PC-3 (cell line): Measurements from ENCODE around the gene RAD51D. TPM values are rescaled to one million over a fixed set of nuclear protein-coding genes. Genes with fewer than 3 reads are reported as not detected.

ENCODE experiments used
- ATAC-seq: fragments of 200-7000 bp; cut with Tn5 transposase; 2 replicates; pipeline ENCODE4 v1.9.1; 2020; ENCODE audit warnings: mild to moderate bottlenecking, moderate library complexity
- BruUV-seq: library from RNA; stranded (reverse); fragments of 400-500 nt; replicated peaks from 2 replicates; lab custom pipeline; 2021; lab: Mats Ljungman, UMichigan
- CTCF ChIA-PET: fragments of 300-600 bp; sonication (Branson Sonifier 250); formaldehyde crosslinking; loops from one replicate; lab custom pipeline; 2022; ENCODE audit warnings: antibody characterized with exemption; lab: Charles Lee
- POLR2A ChIA-PET: fragments of 300-600 bp; sonication (Branson Sonifier 250); formaldehyde crosslinking; loops from one replicate; lab custom pipeline; 2022; ENCODE audit warnings: antibody characterized with exemption; ENCODE audit not compliant: unreplicated experiment; lab: Charles Lee
- DNase-seq: peaks from one replicate; pipeline ENCODE4 v3.0.0-alpha.2; 2015
- H2AFZ ChIP-seq: fragments of 300-600 bp; sonication (generic); 2 replicates; pipeline ENCODE4 v1.6.0; 2016; ENCODE audit warnings: antibody characterized with exemption, low read length
- H3F3A ChIP-seq: fragments of 300-600 bp; sonication (generic); one replicate; pipeline ENCODE4 v1.6.0; 2017; ENCODE audit warnings: antibody characterized with exemption, low read length, control low read depth, mild to moderate bottlenecking; ENCODE audit not compliant: unreplicated experiment
- H3K27ac ChIP-seq: fragments of 300-600 bp; sonication (generic); 2 replicates; pipeline ENCODE4 v1.5.1; 2016; ENCODE audit warnings: mild to moderate bottlenecking, low read length
- H3K27me3 ChIP-seq: fragments of 300-600 bp; sonication (generic); 2 replicates; pipeline ENCODE4 v1.6.1; 2016; ENCODE audit warnings: low read length, mixed read lengths
- H3K36me3 ChIP-seq: fragments of 300-600 bp; sonication (generic); 2 replicates; pipeline ENCODE4 v1.6.1; 2016; ENCODE audit warnings: low read depth, mixed run types, low read length, mixed read lengths
- H3K4me1 ChIP-seq: fragments of 300-600 bp; sonication (generic); 2 replicates; pipeline ENCODE4 v1.5.1; 2016; ENCODE audit warnings: low read length; ENCODE audit not compliant: insufficient read depth
- H3K4me2 ChIP-seq: fragments of 300-600 bp; sonication (generic); 2 replicates; pipeline ENCODE4 v1.6.0; 2016; ENCODE audit warnings: low read length
- H3K4me3 ChIP-seq: fragments of 300-600 bp; sonication (generic); 2 replicates; pipeline ENCODE4 v1.5.1; 2016; ENCODE audit warnings: mild to moderate bottlenecking, low read length, mixed read lengths
- H3K79me2 ChIP-seq: fragments of 300-600 bp; sonication (generic); 2 replicates; pipeline ENCODE4 v1.6.1; 2017; ENCODE audit warnings: low read length, mixed read lengths
- H3K9ac ChIP-seq: fragments of 300-600 bp; sonication (generic); 2 replicates; pipeline ENCODE4 v1.6.0; 2016; ENCODE audit warnings: mild to moderate bottlenecking, low read length
- H3K9me2 ChIP-seq: fragments of 300-600 bp; sonication (generic); replicated peaks from 2 replicates; pipeline ENCODE4 v1.6.1; 2016; ENCODE audit warnings: mixed run types, low read length, mixed read lengths
- H3K9me3 ChIP-seq: fragments of 300-600 bp; sonication (generic); 2 replicates; pipeline ENCODE4 v1.6.1; 2016; ENCODE audit warnings: low read length, mixed read lengths
- H4K20me1 ChIP-seq: fragments of 300-600 bp; sonication (generic); 2 replicates; pipeline ENCODE4 v1.6.1; 2016; ENCODE audit warnings: low read length, mixed read lengths
- CTCF ChIP-seq: fragments of 300-600 bp; sonication (generic); conservative IDR thresholded peaks from 2 replicates; pipeline ENCODE4 v1.5.1; 2017; ENCODE audit warnings: antibody characterized with exemption, low read depth, mild to moderate bottlenecking, low read length
- EZH2 ChIP-seq: fragments of 300-600 bp; sonication (generic); IDR thresholded peaks from one replicate; pipeline ENCODE4 v1.6.1; 2017; ENCODE audit warnings: antibody characterized with exemption, mild to moderate bottlenecking, low read length; ENCODE audit not compliant: unreplicated experiment
- EZH2phosphoT487 ChIP-seq: fragments of 300-600 bp; sonication (generic); IDR thresholded peaks from 2 replicates; pipeline ENCODE4 v1.6.1; 2018; ENCODE audit warnings: mild to moderate bottlenecking, antibody characterized with exemption, low read length, borderline replicate concordance
- intact Hi-C: fragments of 100-400 bp; cut with micrococcal nuclease; formaldehyde crosslinking; loops from 2 replicates; pipeline ENCODE4 v1.9.0; 2023
- total RNA-seq: library from RNA; depleted of rRNA; stranded (reverse); fragments of >200 nt; gene quantifications from 2 replicates; pipeline ENCODE4 v1.2.3, GENCODE V29; 2014

The RAD51D gene
- total RNA-seq, 1 experiment from 2014 or later = 10.7 TPM

DNA sequence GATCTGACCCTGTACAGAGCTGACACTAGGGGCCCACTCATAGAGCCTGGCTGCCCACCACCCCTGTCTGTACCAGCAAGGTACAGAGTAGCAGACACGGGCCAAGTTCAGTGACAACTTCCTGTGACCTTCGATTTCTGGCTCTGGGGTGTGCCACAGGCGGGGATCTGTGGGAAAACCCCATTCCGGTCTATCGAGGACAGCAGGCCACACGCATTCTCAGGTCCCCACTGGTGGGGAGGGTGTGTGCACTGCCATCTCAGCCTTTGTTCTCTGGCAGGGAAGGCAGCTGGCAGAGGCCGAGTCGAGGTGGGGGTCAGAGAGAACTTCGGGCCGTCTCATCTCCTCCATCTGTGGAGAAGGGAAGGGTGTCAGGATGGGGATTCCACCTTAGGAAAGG, 12.4 kb upstream of the RAD51D start:
- H3K4me3 ChIP-seq = no peak overlapping the region
- no peak for TF ChIP-seq CTCF
- no peak for TF ChIP-seq EZH2phosphoT487
- no peak for TF ChIP-seq EZH2
- ChIA-PET CTCF (no interaction called here), POLR2A (no interaction called here)
- no peaks in the 10 kb centered on the region for H4K20me1 ChIP-seq
- H3K4me2 ChIP-seq = no peak overlapping the region
- H3K9ac ChIP-seq = no peak overlapping the region
- intact Hi-C loops = no loop called here
- H3F3A ChIP-seq = no peaks in the 10 kb centered on the region
- ATAC-seq (no peak), DNase-seq (no peak)
- no peak overlapping the region for H3K27ac ChIP-seq
- H3K27me3 ChIP-seq = no peaks in the 10 kb centered on the region
- H3K36me3 ChIP-seq = peaks cover 20% of the 10 kb centered on the region
- no peaks in the 10 kb centered on the region for H3K4me1 ChIP-seq
- no peaks in the 10 kb centered on the region for H3K9me3 ChIP-seq
- H3K79me2 ChIP-seq = no peaks in the 10 kb centered on the region
- H3K9me2 ChIP-seq = no peaks in the 10 kb centered on the region
- BruUV-seq = no TSS peak
- H2AFZ ChIP-seq = no peak overlapping the region

DNA sequence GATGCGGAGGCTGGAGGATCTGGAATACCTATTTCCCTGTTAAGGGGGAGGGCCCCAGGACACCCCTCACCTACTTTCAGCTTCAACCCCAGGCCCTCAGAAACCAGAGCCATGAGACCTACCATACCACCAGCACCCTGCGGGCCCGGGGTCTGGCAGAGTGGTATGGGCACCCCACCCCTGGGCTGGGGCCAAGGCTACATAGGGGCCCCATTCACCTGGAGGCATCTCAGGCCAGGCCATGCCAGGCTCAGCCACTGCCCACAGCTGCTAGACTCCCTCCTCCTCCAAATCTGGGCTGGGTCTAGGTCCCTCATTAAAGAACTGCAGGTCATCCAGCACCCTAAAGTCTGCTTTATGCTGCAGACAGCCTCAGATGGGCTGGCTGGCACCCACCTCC, 10.7 kb upstream of the RAD51D start:
- no peaks in the 10 kb centered on the region for H3K27me3 ChIP-seq
- H3K4me3 ChIP-seq = no peak overlapping the region
- H3K4me1 ChIP-seq = no peaks in the 10 kb centered on the region
- intact Hi-C loops = no loop called here
- no peak overlapping the region for H2AFZ ChIP-seq
- no peak overlapping the region for H3K9ac ChIP-seq
- no peaks in the 10 kb centered on the region for H3K79me2 ChIP-seq
- H3K9me3 ChIP-seq = no peaks in the 10 kb centered on the region
- H3F3A ChIP-seq = no peaks in the 10 kb centered on the region
- H3K36me3 ChIP-seq = peaks cover 14% of the 10 kb centered on the region
- H3K9me2 ChIP-seq = no peaks in the 10 kb centered on the region
- no peak overlapping the region for H3K27ac ChIP-seq
- TF ChIP-seq EZH2 (no peak), EZH2phosphoT487 (no peak), CTCF (no peak)
- ChIA-PET CTCF (no interaction called here), POLR2A (no interaction called here)
- no peak for DNase-seq
- no TSS peak for BruUV-seq
- no peak for ATAC-seq
- no peak overlapping the region for H3K4me2 ChIP-seq
- H4K20me1 ChIP-seq = no peaks in the 10 kb centered on the region

GRCh38 chr17:35129973-35130351, 10.3 kb upstream of the RAD51D start:
- no peak for TF ChIP-seq EZH2phosphoT487
- no peak for TF ChIP-seq EZH2
- TF ChIP-seq CTCF = no peak
- Histone ChIP-seq H3K9ac (no peak overlapping the region), H3K4me2 (no peak overlapping the region), H3K4me1 (no peaks in the 10 kb centered on the region), H2AFZ (no peak overlapping the region), H3K9me2 (no peaks in the 10 kb centered on the region), H3K27ac (no peak overlapping the region), H4K20me1 (no peaks in the 10 kb centered on the region), H3K27me3 (no peaks in the 10 kb centered on the region), H3K79me2 (no peaks in the 10 kb centered on the region), H3F3A (no peaks in the 10 kb centered on the region), H3K9me3 (no peaks in the 10 kb centered on the region), H3K4me3 (no peak overlapping the region), H3K36me3 (peaks cover 10% of the 10 kb centered on the region)
- BruUV-seq = no TSS peak
- POLR2A ChIA-PET = no interaction called here
- ATAC-seq (no peak), DNase-seq (no peak)
- CTCF ChIA-PET = no interaction called here
- intact Hi-C loops = no loop called here
